SK-N-MC (cell line): ENCODE results near the gene ZIC1.

ENCODE experiments used
- DNase-seq: peaks from one replicate; pipeline ENCODE4 v3.0.0-alpha.2; 2011; ENCODE audit warnings: low read depth, low spot score
- H3K27ac ChIP-seq: fragments of 200-600 bp; sonication (generic); 2 replicates; pipeline ENCODE4 v1.5.1; 2016; ENCODE audit warnings: mixed run types
- H3K36me3 ChIP-seq: fragments of 200-600 bp; sonication (generic); 2 replicates; pipeline ENCODE4 v1.6.1; 2017; ENCODE audit warnings: antibody characterized with exemption, low read length, mixed read lengths; ENCODE audit not compliant: insufficient read depth
- H3K4me3 ChIP-seq: fragments of 200-600 bp; sonication (generic); 2 replicates; pipeline ENCODE4 v1.5.1; 2016
- H3K9ac ChIP-seq: fragments of 200-600 bp; sonication (generic); 2 replicates; pipeline ENCODE4 v1.8.0; 2017; ENCODE audit warnings: mixed run types, mixed read lengths; ENCODE audit not compliant: insufficient read length
- H3K9me3 ChIP-seq: fragments of 200-600 bp; sonication (generic); 2 replicates; pipeline ENCODE4 v1.6.1; 2017; ENCODE audit warnings: low read depth, mild to moderate bottlenecking, antibody characterized with exemption, low read length, moderate library complexity, mixed read lengths
- EZH2 ChIP-seq: fragments of 200-600 bp; sonication (generic); IDR thresholded peaks from one replicate; pipeline ENCODE4 v1.6.1; 2017; ENCODE audit warnings: antibody characterized with exemption
- FOXP2 ChIP-seq: optimal IDR thresholded peaks from 2 replicates; pipeline ENCODE3; 2011; ENCODE audit warnings: mild to moderate bottlenecking, moderate library complexity; ENCODE audit not compliant: insufficient read depth; ENCODE audit errors: extremely low read length, control extremely low read depth
- POLR2AphosphoS5 ChIP-seq: IDR thresholded peaks from 2 replicates; pipeline ENCODE4 v1.6.1; 2012; ENCODE audit warnings: mild to moderate bottlenecking, low read depth, low read length, borderline replicate concordance

Gene ZIC1

DNA sequence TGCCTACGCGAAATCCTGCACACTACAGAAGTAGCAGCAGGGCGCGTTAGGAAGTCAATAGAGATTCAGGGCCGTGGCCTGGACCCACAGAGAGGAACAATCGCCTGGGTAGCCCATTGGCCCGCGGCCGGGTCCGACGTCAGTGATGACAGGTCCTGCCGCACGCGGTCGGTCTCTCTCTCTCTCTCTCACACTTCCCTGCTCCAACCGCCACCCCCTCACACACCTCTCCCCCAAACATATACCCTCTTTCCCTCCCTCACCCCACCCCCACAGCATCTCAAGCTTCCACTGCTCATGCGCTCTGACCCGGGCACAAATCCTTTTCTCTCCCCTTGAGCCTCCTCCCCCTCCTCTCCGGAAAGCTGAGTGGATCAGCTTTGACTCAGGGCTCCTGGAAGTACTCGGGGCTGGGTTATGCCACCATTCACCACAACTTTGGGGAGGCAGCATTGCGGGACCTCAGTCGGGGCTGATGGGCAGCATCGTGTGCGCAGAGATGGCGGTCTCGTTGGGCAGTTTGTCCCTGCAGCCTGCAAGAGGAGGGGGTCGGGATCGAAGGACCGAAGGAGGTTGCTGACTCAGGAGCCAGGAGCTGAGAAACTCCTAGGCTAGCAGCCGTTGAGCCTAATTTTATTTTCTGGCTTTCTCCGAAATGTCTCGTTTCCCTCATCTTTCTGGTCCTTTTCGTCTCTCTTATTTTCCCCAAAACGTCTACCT is 11.8 kb upstream of the ZIC1 start:
- Histone ChIP-seq H3K27ac (no peak overlapping the region), H3K4me3 (no peak overlapping the region), H3K9ac (no peak overlapping the region), H3K9me3 (no peaks in the 10 kb centered on the region), H3K36me3 (peaks cover 7% of the 10 kb centered on the region; the same call in 1 of the 2 replicates)
- no peak for TF ChIP-seq POLR2AphosphoS5
- no peak for TF ChIP-seq FOXP2
- no peak for TF ChIP-seq EZH2
- DNase-seq, result no peak

DNA sequence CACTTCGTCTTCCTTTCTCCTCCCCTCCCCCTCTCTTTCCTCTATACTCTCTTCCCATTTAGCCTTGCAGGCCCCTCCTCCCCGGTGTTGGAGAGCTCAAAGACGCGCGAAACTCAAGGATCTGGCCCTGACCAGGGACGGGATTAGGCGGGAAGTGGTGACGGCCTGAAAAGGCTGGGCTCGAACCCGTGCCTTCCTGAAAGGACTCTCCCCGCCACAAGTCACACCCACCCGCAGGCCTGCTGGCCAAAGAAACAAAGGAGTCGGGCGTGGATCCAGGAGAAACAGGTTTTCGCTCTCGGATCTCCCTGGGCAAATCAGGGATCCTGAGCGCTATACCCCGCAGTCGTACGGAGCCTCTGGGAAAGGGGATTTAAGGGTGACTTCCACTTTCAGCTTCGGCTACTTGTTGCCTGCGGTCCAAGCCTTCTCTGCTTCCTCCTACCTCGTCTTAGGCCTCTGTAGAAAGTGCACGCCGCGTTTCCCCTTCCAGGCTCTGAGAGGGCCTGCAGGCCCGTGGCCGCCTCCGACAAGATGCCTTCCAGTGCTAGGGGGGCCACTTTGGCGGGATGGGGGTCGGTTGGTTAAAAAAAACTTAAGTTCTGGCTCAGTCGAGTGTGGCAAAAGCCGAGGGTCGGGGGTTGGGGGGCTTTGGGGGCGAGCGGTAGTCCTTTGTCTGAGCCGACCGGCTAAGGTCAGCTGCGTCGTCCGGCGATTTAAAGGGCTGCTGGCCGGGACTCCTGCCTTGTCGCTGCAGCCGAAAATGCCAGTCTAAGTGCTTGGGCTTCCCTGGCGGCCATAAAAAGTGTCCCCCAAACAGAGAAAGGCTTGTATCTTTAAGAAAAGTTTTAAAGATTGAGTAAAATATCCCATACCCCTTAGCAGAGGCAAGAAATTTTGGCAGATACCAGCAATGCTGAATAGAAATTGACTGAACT is 11.0 kb upstream of the ZIC1 start:
- Histone ChIP-seq H3K9me3 (no peaks in the 10 kb centered on the region), H3K27ac (no peak overlapping the region), H3K36me3 (peaks cover 7% of the 10 kb centered on the region; the same call in 1 of the 2 replicates), H3K9ac (no peak overlapping the region), H3K4me3 (no peak overlapping the region)
- TF ChIP-seq POLR2AphosphoS5 (no peak), FOXP2 (no peak), EZH2 (no peak)
- DNase-seq, result no peak

DNA sequence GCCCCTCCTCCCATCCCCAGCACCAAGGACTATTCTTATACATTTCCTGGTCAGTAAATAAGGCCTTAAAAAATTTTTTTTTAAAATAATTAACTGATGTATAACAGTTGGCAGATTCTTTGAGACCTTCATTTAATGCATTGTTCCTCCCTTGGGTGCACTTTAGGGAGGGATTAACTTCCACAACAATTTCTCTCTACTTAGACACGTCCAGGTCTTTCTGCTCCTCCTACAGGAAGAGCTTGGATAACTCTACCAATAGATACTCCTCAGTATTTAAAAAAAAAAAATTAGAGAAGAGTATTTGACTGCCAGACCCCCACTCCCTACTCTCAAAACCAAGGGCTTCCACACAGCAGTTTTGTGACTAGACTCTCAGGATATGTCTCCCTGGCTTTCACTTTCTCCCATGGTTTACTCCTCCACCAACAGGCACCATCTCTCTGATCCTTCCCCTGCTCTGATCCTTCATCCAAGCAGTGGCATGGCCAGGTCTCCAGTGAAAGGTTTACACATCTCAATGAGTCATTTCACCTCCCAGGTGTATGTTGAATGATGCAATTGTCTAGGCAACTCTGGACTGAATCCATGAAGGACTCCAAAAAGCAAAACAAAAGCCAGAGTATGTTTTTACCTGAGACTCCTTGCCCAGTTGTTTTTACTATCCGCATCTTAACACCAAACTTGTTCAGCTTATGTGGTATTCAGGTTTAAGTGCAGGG is 10.2 kb upstream of the ZIC1 start:
- Histone ChIP-seq H3K9ac (no peak overlapping the region), H3K27ac (no peak overlapping the region), H3K36me3 (peaks cover 7% of the 10 kb centered on the region; the same call in 1 of the 2 replicates), H3K4me3 (no peak overlapping the region), H3K9me3 (no peaks in the 10 kb centered on the region)
- TF ChIP-seq POLR2AphosphoS5 (no peak), EZH2 (no peak), FOXP2 (no peak)
- DNase-seq, result no peak

DNA sequence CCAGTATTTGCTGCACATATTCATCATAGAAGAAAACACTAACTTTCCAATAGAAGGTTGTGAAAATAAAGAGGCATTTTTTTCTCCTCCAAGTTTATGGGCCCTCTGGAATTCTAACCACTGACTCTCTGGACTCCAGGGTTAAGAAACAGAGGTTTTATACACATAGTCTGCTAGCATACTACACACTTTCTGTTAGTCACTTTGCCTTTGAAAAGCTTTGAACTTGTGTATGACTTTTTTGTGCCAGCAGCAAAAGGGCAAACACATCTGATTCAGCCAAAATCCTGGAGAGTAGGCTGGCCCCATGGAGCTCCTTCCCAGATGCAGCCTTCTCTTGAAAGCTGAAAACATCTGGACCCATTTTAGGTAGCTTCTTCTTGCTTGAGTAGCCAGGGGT is 9.1 kb upstream of the ZIC1 start:
- H3K36me3 ChIP-seq, result peaks cover 7% of the 10 kb centered on the region; the same call in 1 of the 2 replicates
- no peak overlapping the region for H3K27ac ChIP-seq
- no peak overlapping the region for H3K9ac ChIP-seq
- H3K4me3 ChIP-seq, result no peak overlapping the region
- no peaks in the 10 kb centered on the region for H3K9me3 ChIP-seq
- no peak for DNase-seq
- TF ChIP-seq FOXP2 (no peak), POLR2AphosphoS5 (no peak), EZH2 (no peak)

DNA sequence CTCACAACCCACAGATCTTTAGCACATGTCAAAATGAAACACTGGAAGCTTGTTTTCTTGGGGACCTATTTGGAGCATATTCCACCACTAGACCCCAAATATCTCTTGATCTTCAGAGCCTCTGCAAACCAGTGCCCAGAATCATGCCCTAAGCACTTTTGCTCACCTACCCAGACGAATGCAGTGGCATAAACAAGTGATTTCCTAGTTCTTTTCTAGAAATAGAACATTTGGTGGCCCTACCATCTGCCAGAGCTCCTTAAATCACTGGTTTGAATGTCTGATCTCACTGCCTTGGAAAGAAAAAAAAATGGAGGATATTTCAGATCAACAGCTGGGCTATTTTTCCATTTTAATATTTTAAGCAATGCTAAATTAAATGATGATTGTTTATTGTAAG is 8.2 kb upstream of the ZIC1 start:
- no peak for DNase-seq
- no peak for TF ChIP-seq POLR2AphosphoS5
- TF ChIP-seq FOXP2, result no peak
- TF ChIP-seq EZH2, result no peak
- peaks cover 3% of the 10 kb centered on the region; the same call in 1 of the 2 replicates for H3K36me3 ChIP-seq
- no peaks in the 10 kb centered on the region for H3K9me3 ChIP-seq
- no peak overlapping the region for H3K4me3 ChIP-seq
- H3K9ac ChIP-seq, result no peak overlapping the region
- H3K27ac ChIP-seq, result no peak overlapping the region

DNA sequence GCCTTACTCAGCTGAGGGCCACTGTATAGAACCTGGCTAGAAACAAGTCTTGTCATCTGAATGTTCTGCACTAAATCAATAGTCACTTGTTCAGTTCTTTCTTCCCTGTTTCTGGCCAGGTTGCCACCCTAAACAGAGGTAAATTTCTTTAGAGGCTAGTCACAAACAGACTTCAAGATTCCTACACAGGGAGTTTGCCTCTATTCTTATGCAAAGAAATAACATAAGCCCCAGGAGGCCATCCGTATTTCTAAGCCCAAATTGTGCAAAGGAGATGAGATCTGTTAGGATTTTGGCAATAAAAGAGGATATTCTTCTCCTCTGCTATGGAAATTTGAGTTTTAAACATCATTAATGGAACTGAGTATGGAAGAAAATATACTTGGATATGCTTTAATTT is 7.7 kb upstream of the ZIC1 start:
- H3K4me3 ChIP-seq, result no peak overlapping the region
- H3K36me3 ChIP-seq, result no peaks in the 10 kb centered on the region
- no peak overlapping the region for H3K9ac ChIP-seq
- no peak for DNase-seq
- TF ChIP-seq POLR2AphosphoS5 (no peak), FOXP2 (no peak), EZH2 (no peak)
- no peak overlapping the region for H3K27ac ChIP-seq
- no peaks in the 10 kb centered on the region for H3K9me3 ChIP-seq

DNA sequence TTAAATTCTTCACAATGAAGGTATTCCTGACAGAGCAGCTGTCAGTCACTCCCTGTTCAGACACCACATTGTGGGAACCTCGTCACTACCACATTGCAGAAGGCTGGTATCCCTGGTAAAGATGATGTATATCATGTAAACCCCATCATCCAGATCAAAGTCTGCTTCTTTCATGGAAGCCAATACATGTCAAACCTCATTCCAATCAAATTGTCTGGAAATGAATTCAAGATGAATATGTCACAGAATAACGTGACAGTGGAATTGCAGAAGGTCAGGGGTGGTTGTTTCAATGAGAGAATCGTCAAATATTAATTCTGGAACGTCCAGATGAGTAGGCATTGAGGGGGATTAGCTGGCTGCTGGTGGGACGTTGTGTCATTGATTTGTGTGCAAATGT is 7.0 kb upstream of the ZIC1 start:
- Histone ChIP-seq H3K9me3 (no peaks in the 10 kb centered on the region), H3K27ac (no peak overlapping the region), H3K9ac (no peak overlapping the region), H3K36me3 (no peaks in the 10 kb centered on the region), H3K4me3 (no peak overlapping the region)
- TF ChIP-seq FOXP2, result no peak
- no peak for TF ChIP-seq EZH2
- TF ChIP-seq POLR2AphosphoS5, result no peak
- DNase-seq, result no peak

DNA sequence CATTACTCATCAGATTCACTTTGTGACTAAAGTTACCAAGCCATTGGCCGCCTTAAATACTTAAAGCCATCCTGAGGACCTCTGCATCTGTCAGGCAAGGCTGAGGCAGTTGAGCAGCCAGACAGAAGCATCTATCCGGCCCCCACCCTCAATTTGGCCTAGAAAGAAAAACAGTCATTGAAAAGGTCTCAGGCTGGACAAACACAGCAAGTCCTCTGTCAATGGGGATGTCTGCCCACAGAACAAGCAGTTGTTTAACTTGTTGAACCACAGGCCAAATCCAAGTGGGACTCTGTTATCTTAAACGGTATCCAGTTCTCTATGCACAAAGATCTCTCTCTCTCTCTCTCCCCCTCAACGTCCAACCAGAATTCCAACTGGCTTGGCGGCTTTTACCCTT is 5.7 kb upstream of the ZIC1 start:
- H3K9me3 ChIP-seq, result no peaks in the 10 kb centered on the region
- no peak for DNase-seq
- H3K36me3 ChIP-seq, result no peaks in the 10 kb centered on the region
- H3K4me3 ChIP-seq, result no peak overlapping the region
- no peak overlapping the region for H3K9ac ChIP-seq
- no peak for TF ChIP-seq POLR2AphosphoS5
- TF ChIP-seq EZH2, result no peak
- no peak for TF ChIP-seq FOXP2
- no peak overlapping the region for H3K27ac ChIP-seq
